Activated T-cell treated with anti-CD3 and anti-CD28 coated beads for 1 hour (primary cell): ENCODE data around the gene ADAMTS16.

Source experiments
- DNase-seq: peaks from one replicate; pipeline ENCODE4 v3.0.0-alpha.2; 2020; ENCODE audit warnings: low read depth

Gene ADAMTS16

GRCh38 chr5:5315068-5315980 lies 175.2 kb downstream of the ADAMTS16 start:
- no peak for DNase-seq

- DNase-seq = no peak
These were observed 176.2 kb downstream of the ADAMTS16 start for GRCh38 chr5:5316334-5316733.

GRCh38 chr5:5317976-5318375 lies 177.8 kb downstream of the ADAMTS16 start:
- DNase-seq = no peak

GRCh38 chr5:5318426-5319190 lies 178.5 kb downstream of the ADAMTS16 start:
- DNase-seq = no peak

GRCh38 chr5:5320062-5320805 lies 180.1 kb downstream of the ADAMTS16 start:
- no peak for DNase-seq

GRCh38 chr5:5321137-5321536 lies 181.0 kb downstream of the ADAMTS16 start:
- no peak for DNase-seq

GRCh38 chr5:5323551-5323950 lies 183.4 kb downstream of the ADAMTS16 start:
- no peak for DNase-seq

GRCh38 chr5:5326115-5326758 lies 186.1 kb downstream of the ADAMTS16 start:
- no peak for DNase-seq

- DNase-seq = no peak
These were observed 187.0 kb downstream of the ADAMTS16 start for GRCh38 chr5:5327126-5327525.

- no peak for DNase-seq
These were observed 190.8 kb downstream of the ADAMTS16 start for GRCh38 chr5:5330728-5331452.

- DNase-seq = no peak
These were observed 191.7 kb downstream of the ADAMTS16 start for GRCh38 chr5:5331848-5332247.

- DNase-seq = no peak
These were observed 192.2 kb downstream of the ADAMTS16 start for GRCh38 chr5:5332287-5332686.

- no peak for DNase-seq
These were observed 195.0 kb downstream of the ADAMTS16 start for GRCh38 chr5:5335107-5335506.

GRCh38 chr5:5335700-5336264 lies 195.7 kb downstream of the ADAMTS16 start:
- DNase-seq = no peak

GRCh38 chr5:5339257-5339656 lies 199.1 kb downstream of the ADAMTS16 start:
- DNase-seq = no peak

- no peak for DNase-seq
These were observed 200.1 kb downstream of the ADAMTS16 start for GRCh38 chr5:5340206-5340729.

- no peak for DNase-seq
These were observed 201.6 kb downstream of the ADAMTS16 start for GRCh38 chr5:5341531-5342292.

- DNase-seq = no peak
These were observed 202.7 kb downstream of the ADAMTS16 start for GRCh38 chr5:5342784-5343183.

- no peak for DNase-seq
These were observed 203.4 kb downstream of the ADAMTS16 start for GRCh38 chr5:5343568-5343967.

GRCh38 chr5:5344051-5344571 lies 204.0 kb downstream of the ADAMTS16 start:
- no peak for DNase-seq
